Kidney epithelial cell (primary cell): ENCODE measurements around the gene SCYL1. TPM values are rescaled to one million over a fixed set of nuclear protein-coding genes. Genes with fewer than 3 reads are reported as not detected.

Source experiments
- DNase-seq: peaks from one replicate; pipeline ENCODE4 v3.0.0-alpha.2; 2010; ENCODE audit warnings: low read depth
- H3K27me3 ChIP-seq: 2 replicates; pipeline ENCODE4 v1.6.0; 2011; ENCODE audit warnings: low read length; ENCODE audit not compliant: control insufficient read depth, insufficient read depth
- H3K36me3 ChIP-seq: 2 replicates; pipeline ENCODE4 v1.5.1; 2011; ENCODE audit warnings: low read length; ENCODE audit not compliant: control insufficient read depth, insufficient read depth
- H3K4me3 ChIP-seq: 2 replicates; pipeline ENCODE4 v1.5.1; 2011; ENCODE audit warnings: low read depth, mild to moderate bottlenecking, control low read depth, low read length
- CTCF ChIP-seq: IDR thresholded peaks from 2 replicates; pipeline ENCODE4 v1.5.1; 2011; ENCODE audit warnings: mild to moderate bottlenecking, moderate library complexity, low read length, control low read depth, inconsistent platforms; ENCODE audit not compliant: insufficient read depth, poor library complexity, severe bottlenecking
- total RNA-seq: library from RNA; depleted of rRNA; stranded (reverse); fragments of >200 nt; gene quantifications from 2 replicates; pipeline ENCODE4 v1.2.3, GENCODE V29; 2015

SCYL1 gene
- total RNA-seq, 1 donor from 2014 or later = 121 TPM

- no peaks in the 10 kb centered on the region for H3K27me3 ChIP-seq
- H3K36me3 ChIP-seq = no peaks in the 10 kb centered on the region
- peak; percentile 75 for TF ChIP-seq CTCF
- no peak for DNase-seq
- peak overlapping the region; percentile 3 for H3K4me3 ChIP-seq
Observed at GRCh38 chr11:65479184-65480145, 45.4 kb upstream of the SCYL1 start.

- no peak overlapping the region for H3K4me3 ChIP-seq
- DNase-seq = no peak
- H3K36me3 ChIP-seq = no peaks in the 10 kb centered on the region
- TF ChIP-seq CTCF = no peak
- H3K27me3 ChIP-seq = no peaks in the 10 kb centered on the region
Observed at GRCh38 chr11:65482306-65482850, 42.5 kb upstream of the SCYL1 start.

- H3K4me3 ChIP-seq = no peak overlapping the region
- H3K27me3 ChIP-seq = no peaks in the 10 kb centered on the region
- no peak for TF ChIP-seq CTCF
- no peaks in the 10 kb centered on the region for H3K36me3 ChIP-seq
- DNase-seq = no peak
Observed at GRCh38 chr11:65485920-65486219, 39.0 kb upstream of the SCYL1 start.

- H3K27me3 ChIP-seq = no peaks in the 10 kb centered on the region
- no peak overlapping the region for H3K4me3 ChIP-seq
- DNase-seq = no peak
- no peaks in the 10 kb centered on the region for H3K36me3 ChIP-seq
- TF ChIP-seq CTCF = no peak
Observed at GRCh38 chr11:65486570-65487466, 38.1 kb upstream of the SCYL1 start.

GRCh38 chr11:65487467-65488272, 37.2 kb upstream of the SCYL1 start:
- H3K27me3 ChIP-seq = no peaks in the 10 kb centered on the region
- no peak for TF ChIP-seq CTCF
- peak overlapping the region; percentile 3 for H3K4me3 ChIP-seq

More at GRCh38 chr11:65487467-65488272, 37.2 kb upstream of the SCYL1 start:
- H3K36me3 ChIP-seq = no peaks in the 10 kb centered on the region
- DNase-seq = peak; percentile 100
